Loucy (cell line): ENCODE measurements around the gene TIMM23.
"Not testable (repeated sequence)": the region's sequence is repeated elsewhere in the genome, so short reads cannot be mapped to it uniquely, and the experiment has no call there.

ENCODE experiments used
- H2AFZ ChIP-seq: fragments of 200-600 bp; sonication (generic); 2 replicates; pipeline ENCODE4 v1.6.0; 2016; ENCODE audit warnings: antibody characterized with exemption, mild to moderate bottlenecking, low read length, moderate library complexity
- H3F3A ChIP-seq: fragments of 200-600 bp; 2 replicates; pipeline ENCODE4 v1.6.0; 2016; ENCODE audit warnings: antibody characterized with exemption, low read depth, mild to moderate bottlenecking
- H3K27me3 ChIP-seq: fragments of 200-600 bp; sonication (generic); 2 replicates; pipeline ENCODE4 v1.6.1; 2014; ENCODE audit warnings: low read length, mild to moderate bottlenecking; ENCODE audit not compliant: insufficient read depth, poor library complexity, severe bottlenecking
- H3K36me3 ChIP-seq: fragments of 200-600 bp; sonication (generic); 2 replicates; pipeline ENCODE4 v1.6.1; 2016; ENCODE audit warnings: low read length; ENCODE audit not compliant: insufficient read depth
- H3K4me1 ChIP-seq: fragments of 200-600 bp; sonication (generic); 2 replicates; pipeline ENCODE4 v1.5.1; 2014; ENCODE audit warnings: low read length, mild to moderate bottlenecking; ENCODE audit not compliant: insufficient read depth, poor library complexity, severe bottlenecking
- H3K4me2 ChIP-seq: fragments of 200-600 bp; sonication (generic); 2 replicates; pipeline ENCODE4 v1.6.0; 2014; ENCODE audit warnings: antibody characterized with exemption, low read length, low read depth, mild to moderate bottlenecking; ENCODE audit not compliant: poor library complexity, severe bottlenecking
- H3K4me3 ChIP-seq: fragments of 200-600 bp; sonication (generic); 2 replicates; pipeline ENCODE4 v1.5.1; 2014; ENCODE audit warnings: low read length, mild to moderate bottlenecking, mixed read lengths; ENCODE audit not compliant: poor library complexity, severe bottlenecking
- H3K79me2 ChIP-seq: fragments of 200-600 bp; sonication (generic); 2 replicates; pipeline ENCODE4 v1.6.1; 2014; ENCODE audit warnings: low read length; ENCODE audit not compliant: insufficient read depth
- H3K9ac ChIP-seq: fragments of 200-600 bp; sonication (generic); 2 replicates; pipeline ENCODE4 v1.6.0; 2014; ENCODE audit warnings: mild to moderate bottlenecking, low read depth, low read length, moderate library complexity; ENCODE audit not compliant: poor library complexity, severe bottlenecking
- H3K9me2 ChIP-seq: fragments of 200-600 bp; sonication (generic); replicated peaks from 2 replicates; pipeline ENCODE4 v1.6.1; 2016; ENCODE audit warnings: low read depth, low read length, mixed read lengths
- H3K9me3 ChIP-seq: fragments of 200-600 bp; sonication (generic); 2 replicates; pipeline ENCODE4 v1.6.1; 2014; ENCODE audit warnings: mild to moderate bottlenecking, antibody characterized with exemption, low read length, low read depth; ENCODE audit not compliant: insufficient read depth
- H4K20me1 ChIP-seq: fragments of 200-600 bp; sonication (generic); 2 replicates; pipeline ENCODE4 v1.6.0; 2014; ENCODE audit warnings: antibody characterized with exemption, low read length, mild to moderate bottlenecking; ENCODE audit not compliant: insufficient read depth, poor library complexity, severe bottlenecking
- CTCF ChIP-seq: fragments of 200-600 bp; sonication (generic); conservative IDR thresholded peaks from 2 replicates; pipeline ENCODE4 v1.5.1; 2014; ENCODE audit warnings: mild to moderate bottlenecking, antibody characterized with exemption, low read length
- EZH2phosphoT487 ChIP-seq: fragments of 200-600 bp; IDR thresholded peaks from 2 replicates; pipeline ENCODE4 v1.6.1; 2018; ENCODE audit warnings: antibody characterized with exemption, mild to moderate bottlenecking, moderate library complexity, borderline replicate concordance

TIMM23 gene

GRCh38 chr10:46048152-46048551 is 75.9 kb downstream of the TIMM23 start:
- H3K4me2 ChIP-seq = no peak overlapping the region
- H3K9me3 ChIP-seq = no peaks in the 10 kb centered on the region
- no peak overlapping the region for H3K9ac ChIP-seq
- H3K9me2 ChIP-seq = no peaks in the 10 kb centered on the region
- no peak overlapping the region for H2AFZ ChIP-seq
- H3K27me3 ChIP-seq = no peaks in the 10 kb centered on the region
- no peaks in the 10 kb centered on the region for H3K79me2 ChIP-seq
- no peak overlapping the region for H3K4me3 ChIP-seq
- no peaks in the 10 kb centered on the region for H3K36me3 ChIP-seq
- peaks cover 24% of the 10 kb centered on the region for H3K4me1 ChIP-seq
- H4K20me1 ChIP-seq = no peaks in the 10 kb centered on the region
- TF ChIP-seq CTCF (peak; percentile 17; the same call in 1 of the 2 replicates), EZH2phosphoT487 (no peak)
- no peaks in the 10 kb centered on the region for H3F3A ChIP-seq

GRCh38 chr10:46049497-46049831 is 77.2 kb downstream of the TIMM23 start:
- H3K9me2 ChIP-seq, H4K20me1 ChIP-seq, H3F3A ChIP-seq, H3K79me2 ChIP-seq, H2AFZ ChIP-seq, H3K4me3 ChIP-seq, H3K4me2 ChIP-seq, H3K9ac ChIP-seq, H3K36me3 ChIP-seq, H3K9me3 ChIP-seq, H3K27me3 ChIP-seq: not testable (repeated sequence)
- H3K4me1 ChIP-seq = peaks cover 37% of the 10 kb centered on the region

- H3K4me3 ChIP-seq = no peak overlapping the region
- no peaks in the 10 kb centered on the region for H3K79me2 ChIP-seq
- no peaks in the 10 kb centered on the region for H3K36me3 ChIP-seq
- H2AFZ ChIP-seq = no peak overlapping the region; the same call in 1 of the 2 replicates
- peaks cover 51% of the 10 kb centered on the region for H3K4me1 ChIP-seq
- peak overlapping the region; percentile 32 for H3K9ac ChIP-seq
- no peaks in the 10 kb centered on the region for H3K27me3 ChIP-seq
- no peak overlapping the region for H3K4me2 ChIP-seq
- H3F3A ChIP-seq = no peaks in the 10 kb centered on the region
- H3K9me3 ChIP-seq = no peaks in the 10 kb centered on the region
- no peaks in the 10 kb centered on the region for H4K20me1 ChIP-seq
- H3K9me2 ChIP-seq = no peaks in the 10 kb centered on the region
- TF ChIP-seq CTCF (no peak), EZH2phosphoT487 (no peak)
Measured at GRCh38 chr10:46050941-46051623, 78.8 kb downstream of the TIMM23 start.
